GM19193 (cell line): ENCODE measurements around the gene PGM2L1.

Source experiments
- POLR2A ChIP-seq: IDR thresholded peaks from 4 replicates; pipeline ENCODE4 v1.6.1; 2011; ENCODE audit not compliant: insufficient read depth, insufficient read length; ENCODE audit errors: extremely low read depth

PGM2L1 gene

GRCh38 chr11:74297484-74297883 is 100.7 kb downstream of the PGM2L1 start:
- no peak for TF ChIP-seq POLR2A

GRCh38 chr11:74288911-74289310 is 109.3 kb downstream of the PGM2L1 start:
- no peak for TF ChIP-seq POLR2A

GRCh38 chr11:74288161-74288560 is 110.1 kb downstream of the PGM2L1 start:
- TF ChIP-seq POLR2A = no peak

- no peak for TF ChIP-seq POLR2A
Observed at GRCh38 chr11:74284466-74284865, 113.8 kb downstream of the PGM2L1 start.

GRCh38 chr11:74283580-74284180 is 114.6 kb downstream of the PGM2L1 start:
- TF ChIP-seq POLR2A = no peak

- TF ChIP-seq POLR2A = no peak
Observed at GRCh38 chr11:74282914-74283371, 115.3 kb downstream of the PGM2L1 start.

GRCh38 chr11:74282421-74282820 is 115.8 kb downstream of the PGM2L1 start:
- no peak for TF ChIP-seq POLR2A

- TF ChIP-seq POLR2A = no peak
Observed at GRCh38 chr11:74280494-74280893, 117.7 kb downstream of the PGM2L1 start.
